MM.1S (cell line): Measurements from ENCODE around the gene OBP2B.

ENCODE experiments used
- DNase-seq: peaks from one replicate; pipeline ENCODE4 v3.0.0-alpha.2; 2015
- H2AFZ ChIP-seq: fragments of 300-600 bp; sonication (generic); 2 replicates; pipeline ENCODE4 v1.6.0; 2016; ENCODE audit warnings: antibody characterized with exemption, low read length
- H3F3A ChIP-seq: fragments of 300-600 bp; sonication (generic); 2 replicates; pipeline ENCODE4 v1.6.1; 2016; ENCODE audit warnings: mild to moderate bottlenecking, antibody characterized with exemption, low read length, moderate library complexity, mixed read lengths; ENCODE audit not compliant: insufficient read depth
- H3K27ac ChIP-seq: fragments of 300-600 bp; sonication (generic); 2 replicates; pipeline ENCODE4 v1.5.1; 2016; ENCODE audit warnings: mild to moderate bottlenecking, low read length
- H3K27me3 ChIP-seq: fragments of 300-600 bp; sonication (generic); replicated peaks from 2 replicates; pipeline ENCODE4 v1.6.0; 2016; ENCODE audit warnings: low read length; ENCODE audit not compliant: insufficient read depth
- H3K36me3 ChIP-seq: fragments of 300-600 bp; sonication (generic); replicated peaks from 2 replicates; pipeline ENCODE4 v1.6.1; 2016; ENCODE audit warnings: mild to moderate bottlenecking, low read length, mixed read lengths; ENCODE audit not compliant: insufficient read depth
- H3K4me1 ChIP-seq: fragments of 300-600 bp; sonication (generic); 2 replicates; pipeline ENCODE4 v1.6.1; 2016; ENCODE audit warnings: low read length, mixed read lengths
- H3K4me2 ChIP-seq: fragments of 300-600 bp; sonication (generic); 2 replicates; pipeline ENCODE4 v1.6.0; 2016; ENCODE audit warnings: low read depth, low read length
- H3K4me3 ChIP-seq: fragments of 300-600 bp; sonication (generic); 2 replicates; pipeline ENCODE4 v1.5.1; 2016; ENCODE audit warnings: low read length, mixed read lengths
- H3K79me2 ChIP-seq: fragments of 300-600 bp; sonication (generic); 2 replicates; pipeline ENCODE4 v1.6.1; 2016; ENCODE audit warnings: mixed run types, low read length, mixed read lengths
- H3K9ac ChIP-seq: fragments of 300-600 bp; sonication (generic); 2 replicates; pipeline ENCODE4 v1.6.1; 2016; ENCODE audit warnings: low read length, mixed read lengths
- H3K9me2 ChIP-seq: fragments of 300-600 bp; sonication (generic); replicated peaks from 2 replicates; pipeline ENCODE4 v1.6.1; 2016; ENCODE audit warnings: mild to moderate bottlenecking, low read length, mixed read lengths; ENCODE audit not compliant: insufficient read depth
- H3K9me3 ChIP-seq: fragments of 300-600 bp; sonication (generic); replicated peaks from 2 replicates; pipeline ENCODE4 v1.6.1; 2016; ENCODE audit warnings: mild to moderate bottlenecking, low read length, mixed read lengths; ENCODE audit not compliant: insufficient read depth
- H4K20me1 ChIP-seq: fragments of 300-600 bp; sonication (generic); 2 replicates; pipeline ENCODE4 v1.6.1; 2016; ENCODE audit warnings: mild to moderate bottlenecking, low read length, moderate library complexity, mixed read lengths; ENCODE audit not compliant: insufficient read depth
- CTCF ChIP-seq: fragments of 300-600 bp; sonication (generic); IDR thresholded peaks from 2 replicates; pipeline ENCODE4 v1.5.1; 2016; ENCODE audit warnings: antibody characterized with exemption, low read length, mixed read lengths
- EZH2 ChIP-seq: fragments of 300-600 bp; sonication (generic); optimal IDR thresholded peaks from 2 replicates; pipeline ENCODE3; 2017; ENCODE audit warnings: low read depth, mild to moderate bottlenecking, antibody characterized with exemption, low read length, mixed read lengths
- EZH2phosphoT487 ChIP-seq: fragments of 300-600 bp; sonication (generic); IDR thresholded peaks from 2 replicates; pipeline ENCODE4 v1.6.1; 2018; ENCODE audit warnings: antibody characterized with exemption, low read length

Gene OBP2B

GRCh38 chr9:133164191-133164590 is 44.9 kb downstream of the OBP2B start:
- DNase-seq = no peak
- no peak overlapping the region for H2AFZ ChIP-seq
- no peaks in the 10 kb centered on the region for H3F3A ChIP-seq
- TF ChIP-seq CTCF = no peak
- TF ChIP-seq EZH2phosphoT487 = no peak
- TF ChIP-seq EZH2 = no peak
- H3K36me3 ChIP-seq = no peaks in the 10 kb centered on the region
- no peaks in the 10 kb centered on the region for H3K79me2 ChIP-seq
- H3K4me3 ChIP-seq = no peak overlapping the region
- H3K9ac ChIP-seq = no peak overlapping the region
- H3K27me3 ChIP-seq = peaks cover 89% of the 10 kb centered on the region
- no peak overlapping the region for H3K27ac ChIP-seq
- H3K9me2 ChIP-seq = no peaks in the 10 kb centered on the region
- no peaks in the 10 kb centered on the region for H3K4me1 ChIP-seq
- no peaks in the 10 kb centered on the region for H4K20me1 ChIP-seq
- no peak overlapping the region for H3K4me2 ChIP-seq
- H3K9me3 ChIP-seq = no peaks in the 10 kb centered on the region

- no peak for TF ChIP-seq CTCF
- TF ChIP-seq EZH2phosphoT487 = no peak
- no peak for TF ChIP-seq EZH2
- Histone ChIP-seq H3K27me3 (peaks cover 89% of the 10 kb centered on the region), H3K9me3 (no peaks in the 10 kb centered on the region), H3K9me2 (no peaks in the 10 kb centered on the region), H4K20me1 (no peaks in the 10 kb centered on the region), H3K27ac (no peak within 1 kb of the TSS), H3K36me3 (no peaks in the 10 kb centered on the region), H3F3A (no peaks in the 10 kb centered on the region), H3K9ac (no peak within 1 kb of the TSS), H3K4me1 (no peaks in the 10 kb centered on the region), H2AFZ (no peak within 1 kb of the TSS), H3K4me2 (peak within 1 kb of the TSS; percentile 13; the same call in 1 of the 2 replicates), H3K79me2 (no peaks in the 10 kb centered on the region), H3K4me3 (no peak within 1 kb of the TSS)
- no peak for DNase-seq
Measured at GRCh38 chr9:133163504-133164172, 45.4 kb downstream of the OBP2B start, which contains the start of gene GBGT1. TSS of gene GBGT1 (minus strand) at chr9:133163914. CDS start at chr9:133162412, 1,502 bp downstream.

- H2AFZ ChIP-seq = no peak overlapping the region
- DNase-seq = no peak
- H3F3A ChIP-seq = no peaks in the 10 kb centered on the region
- TF ChIP-seq EZH2phosphoT487 (no peak), EZH2 (no peak), CTCF (no peak)
- no peaks in the 10 kb centered on the region for H3K9me3 ChIP-seq
- no peak overlapping the region for H3K9ac ChIP-seq
- H3K27me3 ChIP-seq = peaks cover 89% of the 10 kb centered on the region
- no peaks in the 10 kb centered on the region for H3K4me1 ChIP-seq
- H4K20me1 ChIP-seq = no peaks in the 10 kb centered on the region
- no peak overlapping the region for H3K4me3 ChIP-seq
- no peak overlapping the region for H3K4me2 ChIP-seq
- H3K9me2 ChIP-seq = no peaks in the 10 kb centered on the region
- no peaks in the 10 kb centered on the region for H3K36me3 ChIP-seq
- no peak overlapping the region for H3K27ac ChIP-seq
- no peaks in the 10 kb centered on the region for H3K79me2 ChIP-seq
Measured at GRCh38 chr9:133162861-133163503, 46.1 kb downstream of the OBP2B start.
